IPS-11a (cell line): ENCODE measurements around the gene S100A11.

Source experiments
- H3K4me3 ChIP-seq: one replicate; pipeline ENCODE4 v1.5.1; 2013; ENCODE audit warnings: low read depth, low read length, control low read depth

Gene S100A11

GRCh38 chr1:152039886-152040285, 3.1 kb upstream of the S100A11 start:
- H3K4me3 ChIP-seq: no peak overlapping the region

- no peak overlapping the region for H3K4me3 ChIP-seq
These were observed 2.7 kb upstream of the S100A11 start for GRCh38 chr1:152039461-152039860.

- H3K4me3 ChIP-seq: no peak overlapping the region
These were observed 2.1 kb upstream of the S100A11 start for GRCh38 chr1:152038871-152039270.

GRCh38 chr1:152035539-152036266, 1.1 kb downstream of the S100A11 start:
- H3K4me3 ChIP-seq: peak overlapping the region; percentile 69

GRCh38 chr1:152034654-152035538, 1.9 kb downstream of the S100A11 start:
- H3K4me3 ChIP-seq: no peak overlapping the region

GRCh38 chr1:152034324-152034653, 2.5 kb downstream of the S100A11 start:
- H3K4me3 ChIP-seq: no peak overlapping the region

- H3K4me3 ChIP-seq: no peak overlapping the region
These were observed 6.9 kb downstream of the S100A11 start for GRCh38 chr1:152029929-152030211.

- no peak overlapping the region for H3K4me3 ChIP-seq
These were observed 7.5 kb downstream of the S100A11 start for GRCh38 chr1:152029144-152029928.

- no peak overlapping the region for H3K4me3 ChIP-seq
These were observed 9.9 kb downstream of the S100A11 start for GRCh38 chr1:152026895-152027294.

- H3K4me3 ChIP-seq: no peak overlapping the region
These were observed 12.6 kb downstream of the S100A11 start for GRCh38 chr1:152024223-152024622.

GRCh38 chr1:152023221-152023620, 13.6 kb downstream of the S100A11 start:
- no peak overlapping the region for H3K4me3 ChIP-seq

- no peak overlapping the region for H3K4me3 ChIP-seq
These were observed 14.3 kb downstream of the S100A11 start for GRCh38 chr1:152022474-152022873.

- no peak overlapping the region for H3K4me3 ChIP-seq
These were observed 15.2 kb downstream of the S100A11 start for GRCh38 chr1:152021569-152021968.

GRCh38 chr1:152020849-152021248, 16.0 kb downstream of the S100A11 start:
- no peak overlapping the region for H3K4me3 ChIP-seq

GRCh38 chr1:152018537-152018936, 18.3 kb downstream of the S100A11 start:
- no peak overlapping the region for H3K4me3 ChIP-seq

GRCh38 chr1:152015766-152016165, 21.0 kb downstream of the S100A11 start:
- no peak overlapping the region for H3K4me3 ChIP-seq

GRCh38 chr1:152014943-152015342, 21.9 kb downstream of the S100A11 start:
- no peak overlapping the region for H3K4me3 ChIP-seq

- no peak overlapping the region for H3K4me3 ChIP-seq
These were observed 23.1 kb downstream of the S100A11 start for GRCh38 chr1:152013664-152014237.

- H3K4me3 ChIP-seq: no peak overlapping the region
These were observed 27.1 kb downstream of the S100A11 start for GRCh38 chr1:152009691-152010090.

- H3K4me3 ChIP-seq: no peak overlapping the region
These were observed 29.8 kb downstream of the S100A11 start for GRCh38 chr1:152007047-152007446.

GRCh38 chr1:152005360-152005912, 31.4 kb downstream of the S100A11 start:
- H3K4me3 ChIP-seq: no peak overlapping the region
